ENCODE data around the gene ARHGEF3. TPM values are rescaled to one million over a fixed set of nuclear protein-coding genes. Genes with fewer than 3 reads are reported as not detected.

The ARHGEF3 gene
- total RNA-seq, 2 donors from 2014 or later: 14.8 to 20.0 TPM

DNA sequence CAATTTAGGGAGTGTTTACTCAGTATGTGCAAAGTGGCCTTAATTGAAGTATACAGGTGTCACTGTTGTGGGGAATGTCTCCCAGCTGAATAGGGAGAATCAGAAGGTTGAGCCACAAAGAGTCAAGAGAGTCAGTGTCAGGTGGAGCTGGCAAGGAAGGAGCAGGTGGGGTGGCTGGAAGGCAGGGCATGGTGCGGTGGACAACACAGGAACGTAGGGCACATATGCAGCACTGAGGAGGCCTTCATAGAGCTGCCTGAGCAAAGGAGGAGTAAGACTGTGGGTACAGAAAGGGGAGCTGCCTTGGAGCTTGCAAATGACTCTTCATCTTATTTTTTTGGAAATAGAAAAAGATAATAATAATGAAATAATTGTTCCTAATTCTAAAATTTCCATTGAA is 20.0 kb downstream of the ARHGEF3 start:
- intact Hi-C loops (cut with DNase I, micrococcal nuclease): no loop called here
- DNase-seq: no peak
- peak; percentile 39 for ATAC-seq

DNA sequence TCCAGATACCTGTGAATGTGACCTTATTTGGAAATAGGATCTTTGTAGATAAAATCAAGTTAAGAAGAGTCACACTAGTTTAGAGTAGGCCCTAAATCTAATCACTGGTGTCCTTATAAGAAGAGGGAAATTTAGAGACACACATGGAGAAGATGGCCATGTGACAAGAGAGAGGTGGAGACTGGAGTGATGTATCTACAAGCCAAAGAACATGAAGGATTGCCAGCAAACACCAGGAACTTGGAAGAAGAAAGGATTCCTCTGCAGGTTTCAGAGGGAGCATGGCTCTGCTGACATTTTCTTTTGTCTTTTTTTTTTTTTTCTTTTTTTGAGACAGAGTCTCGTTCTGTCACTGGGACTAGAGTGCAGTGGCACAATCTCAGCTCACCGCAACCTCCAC is 20.8 kb downstream of the ARHGEF3 start:
- ATAC-seq: no peak
- intact Hi-C loops (cut with DNase I, micrococcal nuclease): no loop called here
- no peak for DNase-seq

DNA sequence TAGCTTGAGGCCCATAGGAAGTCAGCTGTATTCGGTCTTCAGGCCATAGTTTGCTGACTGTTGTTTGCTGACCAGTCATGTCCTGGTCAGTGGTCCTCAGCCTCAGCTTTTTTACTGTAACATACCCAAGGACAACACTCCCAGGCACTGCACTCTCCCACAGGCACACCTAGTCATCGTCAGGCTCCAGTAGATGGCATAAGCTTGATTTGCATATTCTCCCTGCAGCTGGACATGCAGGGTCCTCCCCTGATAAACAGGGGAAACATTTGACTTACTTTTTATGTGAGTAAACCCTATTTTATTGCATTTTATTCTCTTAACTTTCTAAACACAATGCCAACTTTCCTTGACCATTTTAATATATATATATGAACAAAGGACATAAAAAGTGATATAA is 22.9 kb downstream of the ARHGEF3 start:
- no peak for ATAC-seq
- intact Hi-C loops (cut with DNase I, micrococcal nuclease): no loop called here
- DNase-seq: no peak

GRCh38 chr3:56776556-56776950 is 25.2 kb downstream of the ARHGEF3 start:
- ATAC-seq: no peak
- intact Hi-C loops (cut with DNase I, micrococcal nuclease): no loop called here

DNA sequence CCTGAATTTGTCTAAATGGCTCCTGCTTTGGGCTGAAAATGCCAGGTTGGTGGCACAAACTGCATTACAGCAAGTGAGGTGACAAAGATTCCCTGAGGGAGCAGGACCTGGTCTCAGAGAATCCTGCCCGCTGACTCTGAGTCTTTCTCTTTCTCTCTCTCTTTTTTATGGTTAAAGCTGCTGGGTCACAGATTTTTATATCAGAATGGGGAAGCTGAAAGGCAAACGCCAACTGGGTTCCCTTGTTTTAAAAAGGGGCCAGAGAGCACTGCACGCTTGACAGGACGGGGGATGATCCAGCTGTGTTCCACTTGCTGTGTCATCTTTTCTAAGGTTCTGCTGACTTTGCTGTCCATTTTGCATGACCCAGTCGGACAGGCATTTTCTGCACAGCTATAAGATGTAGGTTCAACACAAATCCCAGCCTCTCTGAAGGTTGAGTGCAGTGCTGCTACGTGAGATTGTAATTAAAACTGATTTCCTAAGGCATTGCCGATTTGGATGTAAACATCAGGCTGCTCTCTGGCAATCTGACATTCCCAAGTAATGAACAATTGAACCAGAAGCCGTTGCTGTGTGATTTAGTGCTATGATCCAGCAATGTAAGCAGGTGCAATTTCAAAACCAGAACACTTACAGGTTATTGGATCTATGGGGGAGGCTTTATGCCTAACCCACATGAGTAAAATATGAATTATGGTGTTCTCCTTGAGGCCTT is 25.8 kb downstream of the ARHGEF3 start:
- intact Hi-C loops (cut with DNase I, micrococcal nuclease): no loop called here
- DNase-seq (no peak), ATAC-seq (no peak)

More at GRCh38 chr3:56776556-56776950, 25.2 kb downstream of the ARHGEF3 start:
- DNase-seq: no peak

- no peak for DNase-seq
- ATAC-seq: no peak
These were observed 26.3 kb downstream of the ARHGEF3 start for GRCh38 chr3:56775445-56775837.

DNA sequence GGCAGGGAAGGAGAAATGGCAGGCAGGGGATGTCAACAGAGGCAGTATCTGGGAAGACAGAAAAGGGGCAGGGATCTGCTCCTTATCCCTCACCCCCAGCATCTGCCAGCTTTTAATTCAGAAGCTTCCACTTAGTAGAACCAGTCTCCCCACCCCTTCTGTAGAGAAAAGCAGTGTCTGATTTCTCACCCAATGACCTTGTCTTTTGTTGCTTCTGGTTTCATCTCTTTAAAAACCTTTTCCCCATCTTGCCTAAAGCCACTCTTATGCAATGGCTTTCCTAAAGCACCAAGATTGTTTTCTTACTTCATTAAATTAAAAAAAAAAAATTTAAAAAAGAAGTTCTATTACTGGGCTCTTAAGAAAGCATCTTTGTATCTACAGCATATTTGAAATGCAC is 27.8 kb downstream of the ARHGEF3 start:
- intact Hi-C loops (cut with DNase I, micrococcal nuclease): no loop called here
- DNase-seq (no peak), ATAC-seq (no peak)

More at GRCh38 chr3:56775445-56775837, 26.3 kb downstream of the ARHGEF3 start:
- intact Hi-C loops (cut with DNase I, micrococcal nuclease): no loop called here

GRCh38 chr3:56772952-56773938 is 28.5 kb downstream of the ARHGEF3 start:
- intact Hi-C loops (cut with DNase I, micrococcal nuclease): no loop called here

GRCh38 chr3:56771376-56771775 is 30.4 kb downstream of the ARHGEF3 start:
- intact Hi-C loops (cut with DNase I, micrococcal nuclease): no loop called here
- DNase-seq (no peak), ATAC-seq (peak; percentile 37)

More at GRCh38 chr3:56772952-56773938, 28.5 kb downstream of the ARHGEF3 start:
- ATAC-seq (no peak), DNase-seq (no peak)

DNA sequence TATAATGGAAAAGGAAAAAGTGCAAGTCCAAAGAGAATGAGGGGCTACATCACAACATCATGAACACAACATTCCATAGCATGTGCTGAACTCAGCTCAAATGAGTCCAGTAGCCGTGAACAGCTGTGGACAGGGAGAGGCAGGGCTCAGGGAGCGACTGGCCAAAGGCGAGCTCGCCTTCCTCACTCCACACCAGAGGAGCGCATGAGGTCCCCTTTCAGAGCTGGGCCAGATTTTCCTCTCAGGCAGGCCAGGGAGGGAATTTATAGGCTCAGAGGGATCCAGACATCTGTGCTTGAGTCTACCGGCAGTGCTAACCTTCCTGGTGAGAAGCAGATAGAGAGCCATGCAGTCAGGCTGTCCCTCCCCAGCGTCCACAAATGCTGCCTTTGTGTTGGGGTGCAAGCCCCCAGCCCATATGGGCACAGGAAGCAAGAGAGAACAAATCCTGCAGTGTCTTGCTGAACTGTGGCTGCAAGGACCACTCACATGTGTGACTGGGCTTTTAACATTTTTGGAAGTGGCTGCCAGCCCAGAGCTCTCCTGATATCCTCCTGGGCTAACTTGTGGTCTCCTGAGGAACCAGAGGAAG is 32.5 kb downstream of the ARHGEF3 start:
- intact Hi-C loops (cut with DNase I, micrococcal nuclease): no loop called here
- no peak for ATAC-seq

DNA sequence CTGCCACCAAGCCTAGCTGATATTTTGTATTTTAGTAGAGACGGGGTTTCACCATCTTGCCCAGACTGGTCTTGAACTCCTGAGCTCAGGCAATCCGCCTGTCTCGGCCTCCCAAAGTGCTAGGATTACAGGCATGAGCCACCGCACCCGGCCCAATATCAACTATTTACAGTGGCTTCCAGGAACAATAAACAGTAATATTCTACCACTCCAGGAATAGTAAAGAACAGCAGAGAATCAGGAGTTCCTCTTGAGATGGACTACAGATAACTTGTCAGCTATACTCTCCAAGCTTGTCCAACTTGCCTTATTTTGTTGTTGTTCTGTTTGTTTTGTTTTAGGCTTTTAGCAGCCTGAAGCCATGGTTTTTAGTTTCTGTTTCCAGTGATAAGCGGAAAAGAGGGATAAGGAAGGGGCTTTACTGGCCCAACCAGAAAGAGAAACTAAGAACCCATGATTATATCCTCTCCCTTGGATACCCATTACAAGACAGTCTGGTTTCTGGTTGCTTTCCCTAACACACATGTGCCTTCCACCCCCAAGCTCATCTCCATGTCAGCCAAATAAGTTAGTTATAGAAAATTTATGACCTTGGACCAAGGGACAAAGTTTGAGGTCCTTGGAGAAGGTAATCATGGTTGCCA is 36.7 kb downstream of the ARHGEF3 start:
- intact Hi-C loops (cut with DNase I, micrococcal nuclease): no loop called here
- DNase-seq (no peak), ATAC-seq (no peak)

More for the DNA sequence above, 32.5 kb downstream of the ARHGEF3 start:
- DNase-seq: no peak

DNA sequence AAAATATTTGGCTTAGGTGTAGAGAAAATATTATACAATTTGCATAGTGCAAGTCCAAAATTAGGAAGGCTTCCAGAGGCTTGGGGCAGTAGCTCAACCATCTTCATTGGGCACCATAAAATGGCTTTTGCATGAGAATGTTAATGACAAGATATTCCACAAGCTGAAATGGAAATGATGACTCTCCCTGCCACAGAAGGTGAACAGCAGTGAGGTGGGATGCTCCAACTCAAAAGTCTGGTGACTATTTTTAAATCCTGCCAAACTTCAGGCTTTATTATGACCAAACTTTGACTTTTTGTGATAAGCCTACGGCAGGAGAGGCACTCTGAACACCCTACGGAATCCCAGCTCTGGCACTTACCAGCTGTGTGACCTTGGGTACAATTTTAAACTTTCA is 37.6 kb downstream of the ARHGEF3 start:
- intact Hi-C loops (cut with DNase I, micrococcal nuclease): no loop called here
- ATAC-seq: no peak
- no peak for DNase-seq

- ATAC-seq (no peak), DNase-seq (no peak)
- intact Hi-C loops (cut with DNase I, micrococcal nuclease): no loop called here
These were observed 38.5 kb downstream of the ARHGEF3 start for GRCh38 chr3:56763233-56763632.

GRCh38 chr3:56762718-56763117 is 39.0 kb downstream of the ARHGEF3 start:
- ATAC-seq: no peak
- intact Hi-C loops (cut with DNase I, micrococcal nuclease): no loop called here
- DNase-seq: no peak

GRCh38 chr3:56761887-56762651 is 39.7 kb downstream of the ARHGEF3 start:
- no peak for ATAC-seq
- no peak for DNase-seq
- intact Hi-C loops (cut with DNase I, micrococcal nuclease): no loop called here

DNA sequence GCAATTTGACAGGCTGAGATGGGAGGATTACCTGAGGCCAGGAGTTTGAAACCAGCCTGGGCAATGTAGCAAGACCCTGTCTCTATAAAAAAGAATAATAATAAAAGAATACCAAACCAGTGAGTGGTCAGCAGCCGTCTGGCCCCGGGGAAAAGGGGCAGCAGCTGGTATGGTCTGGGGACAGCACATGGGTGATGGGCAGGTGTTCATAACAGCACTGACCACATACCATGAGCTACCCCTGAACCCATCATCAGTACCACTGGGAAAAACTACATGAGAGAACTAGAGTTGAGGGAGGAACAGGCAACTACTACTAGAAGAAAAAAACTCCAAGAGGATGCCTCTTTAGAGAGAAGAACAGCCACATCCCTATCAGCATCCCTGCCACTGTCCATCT is 40.7 kb downstream of the ARHGEF3 start:
- intact Hi-C loops (cut with DNase I, micrococcal nuclease): no loop called here
- DNase-seq: no peak
- ATAC-seq: no peak

DNA sequence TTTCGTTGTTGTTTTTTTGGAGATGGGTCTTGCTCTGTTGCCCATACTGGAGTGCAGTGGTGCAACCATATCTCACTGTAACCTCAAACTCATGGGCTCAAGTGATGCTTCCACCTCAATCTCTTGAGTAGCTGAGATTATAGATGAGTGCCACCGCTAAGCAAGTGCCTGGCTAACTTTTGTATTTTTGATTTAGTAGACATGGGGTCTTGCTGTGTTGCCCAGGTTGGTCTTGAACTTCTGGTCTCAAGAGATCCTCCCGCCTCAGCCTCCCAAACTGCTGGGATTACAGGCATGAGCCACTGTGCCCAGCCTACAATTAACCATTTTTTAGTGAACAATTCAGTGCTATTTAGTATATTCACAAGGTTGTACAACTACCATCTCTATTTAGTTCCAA is 42.2 kb downstream of the ARHGEF3 start:
- intact Hi-C loops (cut with DNase I, micrococcal nuclease): no loop called here
- ATAC-seq: no peak

GRCh38 chr3:56758539-56758981 is 43.2 kb downstream of the ARHGEF3 start:
- intact Hi-C loops (cut with DNase I, micrococcal nuclease): no loop called here
- DNase-seq (no peak), ATAC-seq (no peak)

More for the DNA sequence above, 42.2 kb downstream of the ARHGEF3 start:
- DNase-seq: no peak

All from left colon (tissue), 2 donors.